ENCODE results near the gene ASB12.

GRCh38 chrX:64184396-64184795 lies 46.0 kb downstream of the ASB12 start:
- no peak for TF ChIP-seq EP300 (IDR thresholded peaks at IDR 0.05)
- TF ChIP-seq CTCF (IDR thresholded peaks at IDR 0.05), result no peak
- no peak for TF ChIP-seq POLR2A (IDR thresholded peaks at IDR 0.05)
- no peak for TF ChIP-seq POLR2AphosphoS5 (IDR thresholded peaks at IDR 0.05)
